HEK293T (cell line): ENCODE data around the gene PTPRE.

Source experiments
- BHLHE40 ChIP-seq: fragments of 450-650 bp; IDR thresholded peaks from 2 replicates; pipeline ENCODE4 v1.6.1; 2016; ENCODE audit warnings: mild to moderate bottlenecking, moderate library complexity, borderline replicate concordance
- ELF4 ChIP-seq: fragments of 450-650 bp; IDR thresholded peaks from 2 replicates; pipeline ENCODE4 v1.6.1; 2017; ENCODE audit warnings: antibody characterized with exemption
- FOXA1 ChIP-seq: fragments of 450-650 bp; IDR thresholded peaks from 2 replicates; pipeline ENCODE4 v1.6.1; 2016; ENCODE audit warnings: mild to moderate bottlenecking
- FOXM1 ChIP-seq: fragments of 450-650 bp; IDR thresholded peaks from 2 replicates; pipeline ENCODE4 v1.6.1; 2017; ENCODE audit warnings: mild to moderate bottlenecking, borderline replicate concordance
- HDGF ChIP-seq: fragments of 450-650 bp; IDR thresholded peaks from 2 replicates; pipeline ENCODE4 v1.6.1; 2017; ENCODE audit warnings: antibody characterized with exemption, borderline replicate concordance
- L3MBTL2 ChIP-seq: fragments of 450-650 bp; conservative IDR thresholded peaks from 2 replicates; pipeline ENCODE4 v1.6.1; 2016; ENCODE audit warnings: mild to moderate bottlenecking
- NFRKB ChIP-seq: fragments of 450-650 bp; IDR thresholded peaks from 2 replicates; pipeline ENCODE4 v1.6.1; 2016; ENCODE audit warnings: mild to moderate bottlenecking, moderate library complexity
- SP1 ChIP-seq: fragments of 450-650 bp; IDR thresholded peaks from 2 replicates; pipeline ENCODE4 v1.6.1; 2017
- SUZ12 ChIP-seq: fragments of 450-650 bp; IDR thresholded peaks from 2 replicates; pipeline ENCODE4 v1.6.1; 2016; ENCODE audit warnings: mild to moderate bottlenecking
- TF ChIP-seq, protein P1 (sequence below): fragments of 450-650 bp; IDR thresholded peaks from 2 replicates; pipeline ENCODE4 v1.6.1; 2016

DNA sequence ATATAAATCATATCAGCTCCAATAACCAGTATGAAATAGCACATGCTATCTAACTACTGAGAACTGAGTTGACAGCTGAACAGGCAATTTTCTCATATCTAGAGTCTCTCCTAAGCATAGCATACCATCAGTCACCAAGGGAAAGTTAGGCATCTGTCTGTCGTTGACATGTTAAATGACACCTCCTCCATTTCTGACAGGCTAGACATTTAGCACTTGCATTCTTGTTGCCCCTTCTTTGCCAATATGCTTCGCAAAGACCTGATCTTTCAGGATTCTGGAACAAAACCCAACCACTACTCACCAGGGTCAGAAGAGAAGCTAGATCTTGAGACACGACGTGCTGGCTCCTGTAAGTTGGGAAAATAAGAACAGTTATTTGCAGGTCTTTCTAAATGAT, 209.3 kb downstream of the PTPRE start:
- no peak for TF ChIP-seq ELF4
- no peak for TF ChIP-seq FOXA1
- TF ChIP-seq SUZ12: no peak
- TF ChIP-seq, protein P1, sequence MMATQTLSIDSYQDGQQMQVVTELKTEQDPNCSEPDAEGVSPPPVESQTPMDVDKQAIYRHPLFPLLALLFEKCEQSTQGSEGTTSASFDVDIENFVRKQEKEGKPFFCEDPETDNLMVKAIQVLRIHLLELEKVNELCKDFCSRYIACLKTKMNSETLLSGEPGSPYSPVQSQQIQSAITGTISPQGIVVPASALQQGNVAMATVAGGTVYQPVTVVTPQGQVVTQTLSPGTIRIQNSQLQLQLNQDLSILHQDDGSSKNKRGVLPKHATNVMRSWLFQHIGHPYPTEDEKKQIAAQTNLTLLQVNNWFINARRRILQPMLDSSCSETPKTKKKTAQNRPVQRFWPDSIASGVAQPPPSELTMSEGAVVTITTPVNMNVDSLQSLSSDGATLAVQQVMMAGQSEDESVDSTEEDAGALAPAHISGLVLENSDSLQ: no peak
- TF ChIP-seq L3MBTL2: no peak
- no peak for TF ChIP-seq BHLHE40
- TF ChIP-seq HDGF: no peak
- TF ChIP-seq SP1: no peak
- TF ChIP-seq FOXM1: no peak
- no peak for TF ChIP-seq NFRKB
